ENCODE data around the gene MYB. TPM values are rescaled to one million over a fixed set of nuclear protein-coding genes. Genes with fewer than 3 reads are reported as not detected.

The MYB gene
- total and polyA plus RNA-seq, 4 donors = 2.0 to 3.9 (median 2.4) TPM

DNA sequence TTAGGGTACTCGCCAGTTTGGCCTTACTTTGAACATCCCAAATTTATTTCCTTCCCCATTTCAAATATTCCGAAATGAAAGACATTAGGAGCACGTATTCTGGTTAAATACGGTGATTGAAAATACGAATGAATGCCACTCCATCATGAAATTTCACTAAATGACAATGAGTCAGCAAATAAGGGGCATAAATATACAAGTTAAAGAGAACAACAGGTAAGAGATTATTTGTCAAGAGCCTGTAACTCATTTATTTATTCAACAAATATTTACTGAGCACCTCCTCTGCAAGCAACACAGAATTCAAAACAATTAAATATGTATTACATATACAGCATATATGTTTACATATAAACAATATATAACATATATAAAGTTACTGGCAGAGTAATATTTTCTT, 44.8 kb downstream of the MYB start:
- no peaks in the 10 kb centered on the region for H3K4me1 ChIP-seq (ENCODE audit: control insufficient read depth, insufficient read depth, low read length)
- no peak for DNase-seq (ENCODE audit: low read depth in 4 of 6, low spot score in 6 of 6)
- no peaks in the 10 kb centered on the region for H3K36me3 ChIP-seq (ENCODE audit: control insufficient read depth, insufficient read depth, low read length)
- no peak overlapping the region for H3K27ac ChIP-seq (ENCODE audit: low read depth, low read length)
- no peaks in the 10 kb centered on the region for H3K27me3 ChIP-seq (ENCODE audit: control insufficient read depth, insufficient read depth, low read length)
- no CpG with 5 or more reads among the region's 5 CpGs for WGBS (ENCODE audit: insufficient coverage)
- H3K4me3 ChIP-seq (ENCODE audit: low read depth, low read length) = no peak overlapping the region
- no peaks in the 10 kb centered on the region for H3K9me3 ChIP-seq (ENCODE audit: control insufficient read depth, insufficient read depth, low read length)

DNA sequence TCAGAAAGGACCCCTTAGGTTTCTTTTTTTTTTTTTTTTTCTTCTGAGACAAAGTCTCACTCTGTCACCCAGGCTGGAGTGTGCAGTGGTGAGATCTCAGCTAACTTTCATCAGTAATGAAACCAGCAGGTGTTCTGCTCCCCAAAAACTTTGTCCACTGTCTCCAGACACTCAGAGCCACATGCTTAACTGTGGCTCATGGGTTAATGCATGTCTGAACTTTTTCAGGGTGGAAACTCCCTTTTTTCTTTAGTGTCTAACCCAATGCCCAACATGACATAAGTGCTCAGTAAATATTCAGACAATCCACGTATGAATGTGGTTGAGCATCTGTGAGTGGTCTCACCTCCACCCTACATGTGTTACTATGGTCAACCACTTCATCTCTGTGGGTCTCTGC, 45.4 kb downstream of the MYB start:
- WGBS (ENCODE audit: insufficient coverage) = no CpG with 5 or more reads among the region's 1 CpG

DNA sequence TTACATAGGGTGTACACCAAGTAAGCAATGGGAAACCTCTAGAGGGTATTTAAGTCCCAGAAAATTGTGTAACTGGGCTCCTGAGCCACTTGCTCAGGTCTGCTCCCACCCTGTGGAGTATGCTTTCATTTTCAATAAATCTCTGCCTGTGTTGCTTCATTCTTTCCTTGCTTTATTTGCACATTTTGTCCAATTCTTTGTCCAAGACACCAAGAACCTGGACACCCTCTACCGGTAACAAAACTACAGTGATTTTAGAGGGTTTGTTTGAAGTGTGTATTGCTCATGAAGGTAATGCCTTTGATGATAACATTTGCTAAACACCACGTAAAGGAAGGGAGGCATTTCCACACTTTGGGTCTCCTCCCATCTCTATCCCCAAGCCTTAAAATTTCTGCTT, 46.2 kb downstream of the MYB start:
- DNase-seq (ENCODE audit: low read depth in 4 of 6, low spot score in 6 of 6) = no peak
- H3K4me1 ChIP-seq (ENCODE audit: control insufficient read depth, insufficient read depth, low read length) = no peaks in the 10 kb centered on the region
- WGBS (ENCODE audit: insufficient coverage) = 100% methylated on average over 1 of the region's 2 CpGs
- H3K27ac ChIP-seq (ENCODE audit: low read depth, low read length) = no peak overlapping the region
- no peak overlapping the region for H3K4me3 ChIP-seq (ENCODE audit: low read depth, low read length)
- no peaks in the 10 kb centered on the region for H3K9me3 ChIP-seq (ENCODE audit: control insufficient read depth, insufficient read depth, low read length)
- H3K36me3 ChIP-seq (ENCODE audit: control insufficient read depth, insufficient read depth, low read length) = no peaks in the 10 kb centered on the region
- no peaks in the 10 kb centered on the region for H3K27me3 ChIP-seq (ENCODE audit: control insufficient read depth, insufficient read depth, low read length)

More for the DNA sequence above, 45.4 kb downstream of the MYB start:
- Histone ChIP-seq H3K4me3 (ENCODE audit: low read depth, low read length) (no peak overlapping the region), H3K4me1 (ENCODE audit: control insufficient read depth, insufficient read depth, low read length) (no peaks in the 10 kb centered on the region), H3K36me3 (ENCODE audit: control insufficient read depth, insufficient read depth, low read length) (no peaks in the 10 kb centered on the region), H3K9me3 (ENCODE audit: control insufficient read depth, insufficient read depth, low read length) (no peaks in the 10 kb centered on the region), H3K27me3 (ENCODE audit: control insufficient read depth, insufficient read depth, low read length) (no peaks in the 10 kb centered on the region), H3K27ac (ENCODE audit: low read depth, low read length) (no peak overlapping the region)
- no peak for DNase-seq (ENCODE audit: low read depth in 4 of 6, low spot score in 6 of 6)

- no peaks in the 10 kb centered on the region for H3K36me3 ChIP-seq (ENCODE audit: control insufficient read depth, insufficient read depth, low read length)
- no peaks in the 10 kb centered on the region for H3K9me3 ChIP-seq (ENCODE audit: control insufficient read depth, insufficient read depth, low read length)
- H3K27ac ChIP-seq (ENCODE audit: low read depth, low read length) = no peak overlapping the region
- H3K4me3 ChIP-seq (ENCODE audit: low read depth, low read length) = no peak overlapping the region
- no peaks in the 10 kb centered on the region for H3K27me3 ChIP-seq (ENCODE audit: control insufficient read depth, insufficient read depth, low read length)
- WGBS (ENCODE audit: insufficient coverage) = 100% methylated on average over 4 of the region's 4 CpGs
- no peaks in the 10 kb centered on the region for H3K4me1 ChIP-seq (ENCODE audit: control insufficient read depth, insufficient read depth, low read length)
- DNase-seq (ENCODE audit: low read depth in 4 of 6, low spot score in 6 of 6) = no peak
Observed at GRCh38 chr6:135227758-135228157, 46.6 kb downstream of the MYB start.

DNA sequence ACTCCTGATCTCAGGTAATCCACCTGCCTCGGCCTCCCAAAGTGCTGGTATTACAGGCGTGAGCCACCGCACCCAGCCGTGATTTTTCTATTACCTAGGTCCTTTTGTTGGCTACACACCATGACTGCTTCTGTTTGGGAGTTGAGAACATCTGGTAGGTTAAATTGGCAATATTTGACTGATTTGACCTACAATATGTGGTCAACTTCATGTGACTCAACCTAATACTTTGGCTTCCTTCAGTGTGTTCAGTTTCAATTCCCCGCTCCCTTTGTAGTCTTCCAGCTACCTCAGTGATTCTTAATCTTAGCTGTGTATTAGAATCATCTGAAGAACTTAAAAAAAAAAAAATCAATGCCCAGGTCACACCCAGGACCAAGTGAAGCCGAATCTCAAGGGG, 47.4 kb downstream of the MYB start:
- Histone ChIP-seq H3K4me1 (ENCODE audit: control insufficient read depth, insufficient read depth, low read length) (no peaks in the 10 kb centered on the region), H3K27me3 (ENCODE audit: control insufficient read depth, insufficient read depth, low read length) (no peaks in the 10 kb centered on the region), H3K9me3 (ENCODE audit: control insufficient read depth, insufficient read depth, low read length) (no peaks in the 10 kb centered on the region), H3K36me3 (ENCODE audit: control insufficient read depth, insufficient read depth, low read length) (no peaks in the 10 kb centered on the region), H3K27ac (ENCODE audit: low read depth, low read length) (no peak overlapping the region), H3K4me3 (ENCODE audit: low read depth, low read length) (no peak overlapping the region)
- DNase-seq (ENCODE audit: low read depth in 4 of 6, low spot score in 6 of 6) = no peak
- WGBS (ENCODE audit: insufficient coverage) = 97% methylated on average over 5 of the region's 6 CpGs

- Histone ChIP-seq H3K36me3 (ENCODE audit: control insufficient read depth, insufficient read depth, low read length) (no peaks in the 10 kb centered on the region), H3K4me1 (ENCODE audit: control insufficient read depth, insufficient read depth, low read length) (no peaks in the 10 kb centered on the region), H3K4me3 (ENCODE audit: low read depth, low read length) (no peak overlapping the region), H3K27ac (ENCODE audit: low read depth, low read length) (no peak overlapping the region), H3K27me3 (ENCODE audit: control insufficient read depth, insufficient read depth, low read length) (no peaks in the 10 kb centered on the region), H3K9me3 (ENCODE audit: control insufficient read depth, insufficient read depth, low read length) (no peaks in the 10 kb centered on the region)
- no peak for DNase-seq (ENCODE audit: low read depth in 4 of 6, low spot score in 6 of 6)
- 100% methylated on average over 1 of the region's 2 CpGs for WGBS (ENCODE audit: insufficient coverage)
Observed at GRCh38 chr6:135229996-135230395, 48.9 kb downstream of the MYB start.

- Histone ChIP-seq H3K27ac (ENCODE audit: low read depth, low read length) (no peak overlapping the region), H3K4me3 (ENCODE audit: low read depth, low read length) (no peak overlapping the region)
- WGBS (ENCODE audit: insufficient coverage) = no CpG with 5 or more reads among the region's 3 CpGs
Observed at GRCh38 chr6:135230711-135231468, 49.8 kb downstream of the MYB start.

DNA sequence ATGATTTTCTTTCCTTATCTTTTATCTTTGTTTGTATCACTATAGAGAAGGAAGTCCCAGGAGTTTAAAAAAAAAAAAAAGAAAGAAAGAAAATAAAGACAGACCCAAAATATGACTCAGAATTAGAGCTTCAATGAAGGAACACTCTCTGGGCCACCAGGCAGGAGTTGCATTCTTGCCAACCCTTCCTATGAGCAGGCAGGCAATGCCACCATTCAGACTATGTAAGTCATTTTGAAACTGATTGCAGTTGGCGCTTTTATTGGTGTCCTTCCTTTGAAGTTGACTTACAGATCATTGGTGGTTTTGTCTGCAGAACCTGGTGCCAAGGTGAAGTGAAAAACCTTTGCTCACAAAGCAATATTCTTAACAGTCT, 50.3 kb downstream of the MYB start:
- no peak for DNase-seq (ENCODE audit: low read depth in 4 of 6, low spot score in 6 of 6)
- no peak overlapping the region for H3K27ac ChIP-seq (ENCODE audit: low read depth, low read length)
- H3K4me1 ChIP-seq (ENCODE audit: control insufficient read depth, insufficient read depth, low read length) = no peaks in the 10 kb centered on the region
- no peaks in the 10 kb centered on the region for H3K36me3 ChIP-seq (ENCODE audit: control insufficient read depth, insufficient read depth, low read length)
- no peaks in the 10 kb centered on the region for H3K9me3 ChIP-seq (ENCODE audit: control insufficient read depth, insufficient read depth, low read length)
- no peak overlapping the region for H3K4me3 ChIP-seq (ENCODE audit: low read depth, low read length)
- WGBS (ENCODE audit: insufficient coverage) = 100% methylated on average over 1 of the region's 1 CpG
- no peaks in the 10 kb centered on the region for H3K27me3 ChIP-seq (ENCODE audit: control insufficient read depth, insufficient read depth, low read length)

More at GRCh38 chr6:135230711-135231468, 49.8 kb downstream of the MYB start:
- DNase-seq (ENCODE audit: low read depth in 4 of 6, low spot score in 6 of 6) = no peak
- Histone ChIP-seq H3K36me3 (ENCODE audit: control insufficient read depth, insufficient read depth, low read length) (no peaks in the 10 kb centered on the region), H3K9me3 (ENCODE audit: control insufficient read depth, insufficient read depth, low read length) (no peaks in the 10 kb centered on the region), H3K4me1 (ENCODE audit: control insufficient read depth, insufficient read depth, low read length) (no peaks in the 10 kb centered on the region), H3K27me3 (ENCODE audit: control insufficient read depth, insufficient read depth, low read length) (no peaks in the 10 kb centered on the region)

GRCh38 chr6:135233686-135234491, 52.8 kb downstream of the MYB start:
- Histone ChIP-seq H3K36me3 (ENCODE audit: control insufficient read depth, insufficient read depth, low read length) (no peaks in the 10 kb centered on the region), H3K27ac (ENCODE audit: low read depth, low read length) (no peak overlapping the region), H3K27me3 (ENCODE audit: control insufficient read depth, insufficient read depth, low read length) (no peaks in the 10 kb centered on the region), H3K4me1 (ENCODE audit: control insufficient read depth, insufficient read depth, low read length) (no peaks in the 10 kb centered on the region), H3K9me3 (ENCODE audit: control insufficient read depth, insufficient read depth, low read length) (no peaks in the 10 kb centered on the region), H3K4me3 (ENCODE audit: low read depth, low read length) (no peak overlapping the region)
- no peak for DNase-seq (ENCODE audit: low read depth in 4 of 6, low spot score in 6 of 6)
- WGBS (ENCODE audit: insufficient coverage) = 65% methylated on average over 4 of the region's 5 CpGs

- no peak for DNase-seq (ENCODE audit: low read depth in 4 of 6, low spot score in 6 of 6)
- H3K9me3 ChIP-seq (ENCODE audit: control insufficient read depth, insufficient read depth, low read length) = no peaks in the 10 kb centered on the region
- no peak overlapping the region for H3K27ac ChIP-seq (ENCODE audit: low read depth, low read length)
- H3K36me3 ChIP-seq (ENCODE audit: control insufficient read depth, insufficient read depth, low read length) = no peaks in the 10 kb centered on the region
- WGBS (ENCODE audit: insufficient coverage) = no CpG with 5 or more reads among the region's 1 CpG
- H3K4me1 ChIP-seq (ENCODE audit: control insufficient read depth, insufficient read depth, low read length) = no peaks in the 10 kb centered on the region
- no peak overlapping the region for H3K4me3 ChIP-seq (ENCODE audit: low read depth, low read length)
- no peaks in the 10 kb centered on the region for H3K27me3 ChIP-seq (ENCODE audit: control insufficient read depth, insufficient read depth, low read length)
Observed at GRCh38 chr6:135234492-135234780, 53.3 kb downstream of the MYB start.

Measured in spinal cord (tissue), 10 donors.